GM21576 (cell line): Measurements from ENCODE around the gene GJA1.
"Not testable (repeated sequence)": the region's sequence is repeated elsewhere in the genome, so short reads cannot be mapped to it uniquely, and the experiment has no call there.

Experiments
- ATAC-seq: cut with Tn5 transposase; IDR thresholded peaks from one replicate; pipeline ENCODE4 v1.9.1; 2021; ENCODE audit warnings: mild to moderate bottlenecking, moderate library complexity; ENCODE audit not compliant: unreplicated experiment

The GJA1 gene

DNA sequence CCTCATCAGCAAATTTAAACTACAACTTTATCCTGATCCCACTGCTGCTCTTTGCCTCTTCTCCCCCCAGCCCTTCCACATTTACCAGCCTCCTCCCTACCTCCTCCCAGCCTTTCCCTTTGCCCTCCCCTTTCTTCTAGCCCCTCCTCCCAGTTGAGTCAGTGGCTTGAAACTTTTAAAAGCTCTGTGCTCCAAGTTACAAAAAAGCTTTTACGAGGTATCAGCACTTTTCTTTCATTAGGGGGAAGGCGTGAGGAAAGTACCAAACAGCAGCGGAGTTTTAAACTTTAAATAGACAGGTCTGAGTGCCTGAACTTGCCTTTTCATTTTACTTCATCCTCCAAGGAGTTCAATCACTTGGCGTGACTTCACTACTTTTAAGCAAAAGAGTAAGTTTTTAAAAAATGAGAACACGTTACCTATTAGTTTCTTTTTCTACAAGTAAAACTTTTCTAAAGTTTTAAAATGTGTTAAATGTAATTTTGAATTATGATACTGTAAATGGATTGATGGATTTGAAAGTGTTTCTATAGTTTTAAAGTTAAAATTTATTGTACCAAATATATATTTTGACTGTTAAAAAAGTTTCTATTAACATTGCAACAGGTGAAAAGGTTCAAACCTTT is at the start of gene GJA1:
Gene GJA1, plus strand, starts transcription at position 203 of the 626 bp plus-strand sequence. CDS start 11,202 bp downstream, outside the sequence.
- no peak for ATAC-seq

GRCh38 chr6:121386551-121386950 is 48.9 kb upstream of the GJA1 start:
- not testable (repeated sequence) for ATAC-seq

- no peak for ATAC-seq
Measured at GRCh38 chr6:121389419-121389818, 46.0 kb upstream of the GJA1 start.

- no peak for ATAC-seq
Measured at GRCh38 chr6:121393731-121394505, 41.5 kb upstream of the GJA1 start.

- no peak for ATAC-seq
Measured at GRCh38 chr6:121395736-121396135, 39.7 kb upstream of the GJA1 start.

DNA sequence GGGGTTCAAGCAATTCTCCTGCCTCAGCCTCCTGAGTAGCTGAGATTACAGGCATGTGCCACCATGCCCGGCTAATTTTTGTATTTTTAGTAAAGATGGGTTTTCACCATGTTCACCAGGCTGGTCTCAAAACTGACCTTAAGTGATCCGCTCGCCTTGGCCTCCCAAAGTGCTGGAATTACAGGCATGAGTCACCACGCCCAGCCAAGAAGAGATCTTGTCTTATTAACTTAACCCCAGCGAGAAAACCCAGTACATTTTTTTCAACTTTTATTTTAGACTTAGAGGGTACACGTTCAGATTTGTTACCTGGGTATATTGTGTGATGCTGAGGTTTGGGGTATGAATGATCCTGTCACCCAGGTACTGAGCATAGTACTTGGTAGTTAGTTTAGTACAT is 38.3 kb upstream of the GJA1 start:
- not testable (repeated sequence) for ATAC-seq

DNA sequence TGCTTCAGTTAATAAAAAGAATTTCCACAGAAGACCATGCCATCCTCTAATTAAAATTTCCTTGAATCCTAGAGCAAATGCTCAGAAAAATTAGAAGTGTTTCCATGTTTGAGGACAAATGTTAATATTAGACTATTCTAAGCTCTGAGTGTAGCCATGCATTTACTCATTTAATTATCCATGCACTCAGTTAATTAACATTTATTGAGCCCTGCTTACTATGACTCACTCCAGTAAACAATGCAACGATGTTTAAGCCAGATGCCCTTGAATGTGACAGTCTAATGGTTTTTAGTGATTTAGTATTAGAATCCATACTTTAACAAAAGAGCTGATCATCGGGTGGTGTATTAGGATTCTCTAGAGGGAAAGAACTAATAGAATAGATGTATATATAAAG is 37.3 kb upstream of the GJA1 start:
- ATAC-seq: no peak

DNA sequence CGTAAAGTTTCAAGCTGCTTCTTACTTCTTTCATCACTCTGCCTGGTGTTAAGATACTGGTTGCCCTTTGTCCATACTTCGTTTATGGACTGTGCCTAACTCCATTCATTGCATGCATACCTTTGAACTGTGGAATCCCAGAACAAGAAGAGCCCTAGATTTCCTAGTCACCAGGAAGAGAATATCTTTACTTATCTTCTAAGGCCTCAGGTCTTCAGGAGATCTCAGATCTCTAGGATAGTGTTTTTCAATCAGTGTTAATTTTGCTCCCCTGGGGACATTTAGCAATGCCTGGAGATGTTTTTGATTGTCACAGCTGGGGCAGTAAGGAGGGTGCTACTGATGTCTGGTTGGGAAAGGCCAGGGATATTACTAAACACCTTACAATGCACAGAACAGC is 35.5 kb upstream of the GJA1 start:
- no peak for ATAC-seq

GRCh38 chr6:121403964-121404363 is 31.5 kb upstream of the GJA1 start:
- no peak for ATAC-seq

DNA sequence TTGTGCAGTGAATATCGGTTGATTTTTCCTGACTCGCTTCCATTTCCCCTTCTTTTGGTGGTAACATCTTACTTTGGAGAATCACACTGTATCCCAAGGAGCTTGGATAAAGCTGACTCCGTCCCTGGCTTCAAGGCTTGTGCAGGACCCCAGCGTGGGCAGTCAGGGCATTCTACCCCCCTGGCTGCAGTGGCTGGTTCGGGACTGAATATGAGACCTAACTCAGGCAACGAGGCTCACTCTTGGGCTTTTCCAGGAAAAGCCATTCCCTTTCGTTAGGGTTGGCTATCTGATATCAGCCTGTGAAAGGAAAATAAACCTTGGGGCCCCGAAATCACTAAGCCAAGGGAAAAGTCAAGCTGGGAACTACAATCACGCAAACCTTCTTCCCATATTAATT is 30.1 kb upstream of the GJA1 start:
- no peak for ATAC-seq

DNA sequence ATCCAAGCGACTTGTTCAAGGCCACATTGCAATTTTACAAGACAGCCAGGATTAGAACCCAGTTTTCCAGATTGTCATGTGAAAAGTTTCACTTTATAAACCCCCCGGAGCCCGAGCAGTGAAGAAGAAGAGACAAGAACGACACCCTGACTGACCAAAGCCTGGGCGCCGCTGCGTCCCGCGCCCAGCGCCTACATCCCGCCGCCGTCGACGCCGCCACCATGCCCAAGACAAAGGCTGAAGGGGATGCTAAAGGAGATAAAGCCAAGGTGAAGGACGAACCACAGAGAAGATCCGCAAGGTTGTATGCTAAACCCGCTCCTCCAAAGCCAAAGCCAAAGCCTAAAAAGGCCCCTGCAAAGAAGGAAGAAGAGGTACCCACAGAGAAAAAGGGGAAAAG is 27.1 kb upstream of the GJA1 start:
- ATAC-seq: no peak

GRCh38 chr6:121413879-121414278 is 21.6 kb upstream of the GJA1 start:
- ATAC-seq: no peak

GRCh38 chr6:121418346-121418745 is 17.1 kb upstream of the GJA1 start:
- no peak for ATAC-seq

GRCh38 chr6:121426686-121427085 is 8.8 kb upstream of the GJA1 start:
- ATAC-seq: no peak

GRCh38 chr6:121428872-121429756 is 6.3 kb upstream of the GJA1 start:
- ATAC-seq: no peak

DNA sequence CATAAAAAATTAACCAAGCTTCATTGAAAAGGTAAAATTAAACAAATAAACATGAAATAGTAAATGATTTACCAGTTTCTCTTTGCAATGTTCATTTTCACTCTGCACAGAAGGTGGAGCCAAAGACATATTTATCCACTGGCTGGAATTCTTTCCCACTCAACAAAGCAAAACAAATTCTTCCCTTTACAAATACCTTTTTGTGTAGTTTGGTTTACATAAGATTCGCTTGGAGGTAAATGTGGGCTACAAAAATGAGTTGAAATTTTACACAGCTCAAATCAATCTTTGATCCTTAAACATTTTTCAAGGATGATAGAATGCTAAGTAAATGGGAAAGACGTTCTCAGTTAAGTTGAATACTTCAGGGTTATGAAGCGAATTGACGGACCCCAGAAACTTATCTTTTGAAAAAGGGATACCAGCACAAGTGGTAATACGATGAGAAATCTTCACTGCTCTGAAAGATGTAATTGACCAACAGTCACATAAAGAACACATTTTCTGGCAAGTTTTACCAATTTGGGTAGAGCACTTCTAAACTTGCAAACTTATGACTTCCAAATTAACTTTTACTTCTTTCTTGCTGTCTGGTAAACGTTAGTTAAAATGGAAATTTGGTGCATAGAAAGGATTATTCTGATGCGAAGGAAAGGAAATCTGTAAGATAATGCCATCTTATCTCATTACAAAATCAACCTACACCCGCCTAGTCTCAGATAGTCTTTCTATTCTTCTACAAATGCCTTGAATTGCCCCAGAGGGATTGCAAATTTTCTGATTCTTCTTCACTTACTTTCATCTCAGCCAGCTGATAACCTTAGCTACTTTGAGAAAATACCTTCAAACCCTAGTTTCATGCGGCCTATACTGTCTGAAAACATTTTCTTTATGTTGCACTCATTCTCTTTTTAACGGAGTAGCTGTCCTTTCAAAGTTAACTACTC is 4.7 kb upstream of the GJA1 start:
- no peak for ATAC-seq

DNA sequence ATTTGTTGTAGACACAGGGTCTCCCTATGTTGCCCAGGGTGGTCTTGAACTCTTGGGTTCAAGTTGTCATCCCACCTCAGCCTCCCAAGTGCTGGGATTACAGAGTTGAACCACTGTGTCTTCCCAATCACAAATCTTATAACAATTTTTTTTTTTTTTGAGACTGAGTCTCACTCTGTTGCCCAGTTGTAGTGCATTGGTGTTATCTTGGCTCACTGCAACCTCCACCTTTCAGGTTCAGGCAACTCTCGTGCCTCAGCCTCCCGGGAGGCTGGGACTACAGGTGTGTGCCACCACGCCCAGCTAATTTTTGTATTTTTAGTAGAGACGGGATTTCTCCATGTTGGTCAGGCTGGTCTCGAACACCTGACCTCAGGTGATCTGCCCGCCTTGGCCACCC is 3.7 kb upstream of the GJA1 start:
- ATAC-seq: not testable (repeated sequence)

GRCh38 chr6:121434037-121434770 is 1.2 kb upstream of the GJA1 start:
- ATAC-seq: no peak

DNA sequence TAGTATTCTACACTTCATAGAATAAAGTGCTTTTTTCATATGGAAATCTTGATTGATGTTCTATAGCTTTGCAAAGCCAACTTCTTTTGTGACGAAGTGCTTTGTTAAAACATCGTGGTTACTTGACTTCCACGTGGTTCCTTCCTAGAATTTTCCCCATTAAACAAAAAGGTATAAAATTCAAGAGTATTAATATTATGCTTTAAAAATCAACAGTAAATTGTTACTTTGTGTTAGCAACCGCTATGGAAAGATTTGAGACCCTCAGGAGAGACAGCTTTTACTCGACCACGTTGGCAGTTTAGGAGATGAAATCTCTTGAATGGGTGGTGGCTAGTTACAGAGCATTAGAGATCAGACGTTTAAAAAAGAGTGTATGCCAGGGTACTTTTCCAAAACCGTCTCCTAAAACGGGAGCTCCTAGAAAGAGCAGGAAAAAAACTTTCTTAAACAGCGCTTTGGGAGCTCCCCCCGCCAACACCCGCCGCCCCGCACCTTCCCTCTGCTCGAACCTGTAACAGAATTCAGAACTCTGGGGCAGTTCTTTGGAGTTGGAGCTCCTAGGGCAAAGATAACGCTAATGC is 920 bp downstream of the GJA1 start:
- no peak for ATAC-seq
